SU-DHL-6 (cell line): Measurements from ENCODE around the gene SLC8A1.

ENCODE experiments used
- H2AFZ ChIP-seq: fragments of 200-600 bp; sonication (generic); 2 replicates; pipeline ENCODE4 v1.6.1; 2014; ENCODE audit warnings: low read depth, mild to moderate bottlenecking, moderate library complexity, mixed read lengths, antibody characterized with exemption, low read length; ENCODE audit not compliant: severe bottlenecking
- H3F3A ChIP-seq: fragments of 200-600 bp; shearing (Covaris generic); 2 replicates; pipeline ENCODE4 v1.6.0; 2016; ENCODE audit warnings: antibody characterized with exemption, mild to moderate bottlenecking; ENCODE audit not compliant: insufficient read depth
- H3K27ac ChIP-seq: fragments of 200-600 bp; sonication (generic); 2 replicates; pipeline ENCODE4 v1.5.1; 2016; ENCODE audit warnings: low read depth, mild to moderate bottlenecking, low read length, moderate library complexity, mixed read lengths
- H3K27me3 ChIP-seq: fragments of 200-600 bp; sonication (generic), shearing (Covaris generic); 2 replicates; pipeline ENCODE4 v1.6.0; 2014; ENCODE audit warnings: mild to moderate bottlenecking, low read length
- H3K36me3 ChIP-seq: fragments of 200-600 bp; sonication (generic); 2 replicates; pipeline ENCODE4 v1.6.1; 2014; ENCODE audit warnings: mild to moderate bottlenecking, low read length, mixed read lengths
- H3K4me2 ChIP-seq: fragments of 300-600, 200-600 bp; shearing (Covaris generic), sonication (generic); 2 replicates; pipeline ENCODE4 v1.6.0; 2014; ENCODE audit warnings: low read length, low read depth, mild to moderate bottlenecking; ENCODE audit not compliant: poor library complexity, severe bottlenecking
- H3K4me3 ChIP-seq: fragments of 200-600 bp; sonication (generic); 2 replicates; pipeline ENCODE4 v1.5.1; 2014; ENCODE audit warnings: antibody characterized with exemption, low read length, mild to moderate bottlenecking, mixed read lengths; ENCODE audit not compliant: insufficient read depth, poor library complexity, severe bottlenecking
- H3K79me2 ChIP-seq: fragments of 200-600 bp; sonication (generic); 2 replicates; pipeline ENCODE4 v1.6.1; 2014; ENCODE audit warnings: mild to moderate bottlenecking, low read length, moderate library complexity; ENCODE audit not compliant: insufficient read depth
- H3K9ac ChIP-seq: fragments of 200-600 bp; sonication (generic); 2 replicates; pipeline ENCODE4 v1.7.0; 2014; ENCODE audit warnings: mild to moderate bottlenecking, low read length
- H3K9me2 ChIP-seq: fragments of 200-600 bp; sonication (generic); replicated peaks from 2 replicates; pipeline ENCODE4 v1.6.1; 2014; ENCODE audit warnings: low read length; ENCODE audit not compliant: insufficient read depth
- H3K9me3 ChIP-seq: fragments of 200-600 bp; sonication (generic); 2 replicates; pipeline ENCODE4 v1.6.1; 2014; ENCODE audit warnings: low read length, mixed read lengths; ENCODE audit not compliant: insufficient read depth
- H4K20me1 ChIP-seq: fragments of 200-600 bp; sonication (generic); 2 replicates; pipeline ENCODE4 v1.6.1; 2014; ENCODE audit warnings: low read depth, mild to moderate bottlenecking, antibody characterized with exemption, low read length, moderate library complexity, mixed read lengths
- EZH2phosphoT487 ChIP-seq: fragments of 200-600 bp; sonication (generic), shearing (Covaris generic); conservative IDR thresholded peaks from 2 replicates; pipeline ENCODE4 v1.6.1; 2018; ENCODE audit warnings: mild to moderate bottlenecking, antibody characterized with exemption, low read length, moderate library complexity, mixed read lengths
- TF ChIP-seq, protein P1 (sequence below): fragments of 200-600 bp; sonication (generic); IDR thresholded peaks from one replicate; pipeline ENCODE4 v1.5.1; 2017; ENCODE audit warnings: antibody characterized with exemption, mild to moderate bottlenecking, low read length, moderate library complexity; ENCODE audit not compliant: insufficient read depth, poor library complexity, severe bottlenecking

SLC8A1 gene

DNA sequence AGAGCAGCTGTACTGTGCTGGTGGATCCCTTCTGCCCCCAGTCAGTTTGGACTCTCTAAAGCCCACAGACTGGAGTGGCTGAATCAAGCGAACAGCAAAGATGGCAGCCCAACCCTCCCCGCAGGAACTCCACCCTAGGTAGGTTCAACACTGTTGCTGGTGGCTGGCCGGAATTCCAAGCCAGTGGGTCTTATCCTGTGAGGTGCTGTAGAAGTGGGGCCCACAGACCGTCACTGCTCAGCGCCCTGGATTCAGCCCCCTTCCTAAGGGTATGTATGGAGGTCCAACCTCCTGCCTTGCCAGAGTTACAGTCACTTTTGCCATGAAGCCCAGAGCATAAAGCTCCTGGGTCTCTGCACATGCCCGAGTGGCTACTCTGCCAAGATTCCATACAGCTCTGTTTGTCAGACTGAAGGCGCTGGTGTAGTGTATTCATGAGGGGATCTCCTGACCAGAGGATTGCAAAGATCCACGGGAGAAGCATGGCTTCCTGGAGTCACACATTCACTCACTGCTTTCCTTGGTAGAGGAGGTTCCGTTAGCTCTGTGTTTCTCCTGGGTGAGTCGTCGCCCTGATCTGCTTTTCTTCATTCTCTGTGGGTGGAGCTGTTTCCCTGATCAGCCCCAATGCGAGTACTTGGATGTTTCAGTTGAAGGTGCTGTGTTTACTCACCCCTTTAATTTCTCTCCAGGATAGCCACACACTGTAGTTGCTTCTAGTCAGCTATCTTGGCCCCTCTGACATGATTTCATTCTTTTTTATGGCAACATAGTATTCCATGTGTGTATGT is 379.3 kb downstream of the SLC8A1 start:
- Histone ChIP-seq H3F3A (no peaks in the 10 kb centered on the region), H4K20me1 (no peaks in the 10 kb centered on the region), H3K9me2 (no peaks in the 10 kb centered on the region), H3K27ac (no peak overlapping the region), H3K4me2 (no peak overlapping the region), H3K9me3 (no peaks in the 10 kb centered on the region), H2AFZ (no peak overlapping the region), H3K4me3 (no peak overlapping the region), H3K36me3 (no peaks in the 10 kb centered on the region), H3K79me2 (no peaks in the 10 kb centered on the region), H3K27me3 (no peaks in the 10 kb centered on the region), H3K9ac (no peak overlapping the region)
- TF ChIP-seq EZH2phosphoT487: no peak
- TF ChIP-seq, protein P1, sequence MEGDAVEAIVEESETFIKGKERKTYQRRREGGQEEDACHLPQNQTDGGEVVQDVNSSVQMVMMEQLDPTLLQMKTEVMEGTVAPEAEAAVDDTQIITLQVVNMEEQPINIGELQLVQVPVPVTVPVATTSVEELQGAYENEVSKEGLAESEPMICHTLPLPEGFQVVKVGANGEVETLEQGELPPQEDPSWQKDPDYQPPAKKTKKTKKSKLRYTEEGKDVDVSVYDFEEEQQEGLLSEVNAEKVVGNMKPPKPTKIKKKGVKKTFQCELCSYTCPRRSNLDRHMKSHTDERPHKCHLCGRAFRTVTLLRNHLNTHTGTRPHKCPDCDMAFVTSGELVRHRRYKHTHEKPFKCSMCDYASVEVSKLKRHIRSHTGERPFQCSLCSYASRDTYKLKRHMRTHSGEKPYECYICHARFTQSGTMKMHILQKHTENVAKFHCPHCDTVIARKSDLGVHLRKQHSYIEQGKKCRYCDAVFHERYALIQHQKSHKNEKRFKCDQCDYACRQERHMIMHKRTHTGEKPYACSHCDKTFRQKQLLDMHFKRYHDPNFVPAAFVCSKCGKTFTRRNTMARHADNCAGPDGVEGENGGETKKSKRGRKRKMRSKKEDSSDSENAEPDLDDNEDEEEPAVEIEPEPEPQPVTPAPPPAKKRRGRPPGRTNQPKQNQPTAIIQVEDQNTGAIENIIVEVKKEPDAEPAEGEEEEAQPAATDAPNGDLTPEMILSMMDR: no peak

DNA sequence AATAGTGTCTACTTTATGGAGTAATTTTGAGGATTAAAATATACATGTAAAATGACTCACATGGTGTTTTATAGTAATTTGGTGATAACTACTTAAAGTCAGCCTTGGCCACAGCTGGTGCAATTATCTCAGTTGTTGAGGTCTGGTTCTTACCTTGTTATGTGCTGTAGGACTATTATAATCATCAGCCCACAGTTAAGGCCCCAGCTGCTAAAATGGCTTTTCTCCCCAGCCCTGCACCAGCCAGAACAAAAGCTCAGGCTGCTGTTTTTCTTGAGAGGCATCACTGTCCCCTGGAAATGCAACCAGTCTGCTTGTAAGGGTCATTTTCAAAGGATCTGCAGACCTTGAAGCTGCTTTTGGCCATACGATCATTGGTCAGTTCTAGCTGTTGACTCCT is 389.5 kb downstream of the SLC8A1 start:
- TF ChIP-seq, protein P1: no peak
- TF ChIP-seq EZH2phosphoT487: no peak
- H3K27ac ChIP-seq: no peak overlapping the region
- H3F3A ChIP-seq: no peaks in the 10 kb centered on the region
- H3K36me3 ChIP-seq: no peaks in the 10 kb centered on the region
- no peaks in the 10 kb centered on the region for H4K20me1 ChIP-seq
- no peaks in the 10 kb centered on the region for H3K9me2 ChIP-seq
- H3K79me2 ChIP-seq: no peaks in the 10 kb centered on the region
- no peak overlapping the region for H3K4me2 ChIP-seq
- H2AFZ ChIP-seq: no peak overlapping the region
- no peak overlapping the region for H3K4me3 ChIP-seq
- H3K27me3 ChIP-seq: no peaks in the 10 kb centered on the region
- H3K9me3 ChIP-seq: peaks cover 6% of the 10 kb centered on the region; the same call in 1 of the 2 replicates
- no peak overlapping the region for H3K9ac ChIP-seq

DNA sequence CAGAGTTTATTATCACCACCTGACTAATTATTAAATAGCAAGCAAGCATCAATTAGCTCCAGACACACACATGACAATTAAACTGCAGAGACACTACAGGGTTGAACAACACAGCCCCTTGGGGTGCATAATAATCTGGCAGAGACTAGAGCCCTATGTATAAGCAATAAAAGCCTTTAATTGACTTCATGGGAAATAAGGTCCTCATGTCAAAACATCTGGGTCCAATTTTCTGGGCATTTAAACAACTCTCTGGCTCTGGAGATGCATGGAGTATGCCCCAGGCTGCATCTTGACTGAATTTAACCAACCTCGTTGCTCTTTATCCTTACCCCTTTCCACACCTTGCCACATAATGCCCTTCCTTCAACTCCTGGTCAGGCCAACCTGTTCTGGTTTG is 402.1 kb downstream of the SLC8A1 start:
- no peaks in the 10 kb centered on the region for H4K20me1 ChIP-seq
- H3K27me3 ChIP-seq: no peaks in the 10 kb centered on the region
- no peak for TF ChIP-seq EZH2phosphoT487
- TF ChIP-seq, protein P1: no peak
- no peak overlapping the region for H2AFZ ChIP-seq
- H3K27ac ChIP-seq: no peak overlapping the region
- H3K9me2 ChIP-seq: no peaks in the 10 kb centered on the region
- H3K4me2 ChIP-seq: no peak overlapping the region
- H3K79me2 ChIP-seq: no peaks in the 10 kb centered on the region
- H3F3A ChIP-seq: no peaks in the 10 kb centered on the region
- H3K9me3 ChIP-seq: no peaks in the 10 kb centered on the region
- no peak overlapping the region for H3K4me3 ChIP-seq
- H3K9ac ChIP-seq: no peak overlapping the region
- H3K36me3 ChIP-seq: no peaks in the 10 kb centered on the region
